T-helper 2 cell treated with Interferon-gamma antibody and Interleukin-4, amounts not matched to agents 5 μg/mL and 100 μg/mL, for 36 hours (primary cell): ENCODE data around the gene NPSR1.
"Not testable (repeated sequence)": the region's sequence is repeated elsewhere in the genome, so short reads cannot be mapped to it uniquely, and the experiment has no call there.

Experiments
- DNase-seq: peaks from one replicate; pipeline ENCODE4 v3.0.0; 2021; ENCODE audit warnings: low spot score
- H3K27ac Mint-ChIP-seq: one replicate; pipeline ENCODE4 v1.8.0; 2021; ENCODE audit warnings: mild to moderate bottlenecking, mixed read lengths
- H3K27me3 Mint-ChIP-seq: one replicate; pipeline ENCODE4 v1.8.0; 2021; ENCODE audit warnings: low read depth, mixed read lengths
- H3K36me3 Mint-ChIP-seq: one replicate; pipeline ENCODE4 v1.8.0; 2021; ENCODE audit warnings: low read depth, mixed read lengths
- H3K4me1 Mint-ChIP-seq: one replicate; pipeline ENCODE4 v1.8.0; 2021; ENCODE audit warnings: low read depth, mixed read lengths
- H3K4me3 Mint-ChIP-seq: one replicate; pipeline ENCODE4 v1.8.0; 2022; ENCODE audit warnings: mild to moderate bottlenecking, moderate library complexity, mixed read lengths
- H3K9me3 Mint-ChIP-seq: one replicate; pipeline ENCODE4 v1.8.0; 2021; ENCODE audit warnings: mixed read lengths

The NPSR1 gene, protein sequence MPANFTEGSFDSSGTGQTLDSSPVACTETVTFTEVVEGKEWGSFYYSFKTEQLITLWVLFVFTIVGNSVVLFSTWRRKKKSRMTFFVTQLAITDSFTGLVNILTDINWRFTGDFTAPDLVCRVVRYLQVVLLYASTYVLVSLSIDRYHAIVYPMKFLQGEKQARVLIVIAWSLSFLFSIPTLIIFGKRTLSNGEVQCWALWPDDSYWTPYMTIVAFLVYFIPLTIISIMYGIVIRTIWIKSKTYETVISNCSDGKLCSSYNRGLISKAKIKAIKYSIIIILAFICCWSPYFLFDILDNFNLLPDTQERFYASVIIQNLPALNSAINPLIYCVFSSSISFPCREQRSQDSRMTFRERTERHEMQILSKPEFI

DNA sequence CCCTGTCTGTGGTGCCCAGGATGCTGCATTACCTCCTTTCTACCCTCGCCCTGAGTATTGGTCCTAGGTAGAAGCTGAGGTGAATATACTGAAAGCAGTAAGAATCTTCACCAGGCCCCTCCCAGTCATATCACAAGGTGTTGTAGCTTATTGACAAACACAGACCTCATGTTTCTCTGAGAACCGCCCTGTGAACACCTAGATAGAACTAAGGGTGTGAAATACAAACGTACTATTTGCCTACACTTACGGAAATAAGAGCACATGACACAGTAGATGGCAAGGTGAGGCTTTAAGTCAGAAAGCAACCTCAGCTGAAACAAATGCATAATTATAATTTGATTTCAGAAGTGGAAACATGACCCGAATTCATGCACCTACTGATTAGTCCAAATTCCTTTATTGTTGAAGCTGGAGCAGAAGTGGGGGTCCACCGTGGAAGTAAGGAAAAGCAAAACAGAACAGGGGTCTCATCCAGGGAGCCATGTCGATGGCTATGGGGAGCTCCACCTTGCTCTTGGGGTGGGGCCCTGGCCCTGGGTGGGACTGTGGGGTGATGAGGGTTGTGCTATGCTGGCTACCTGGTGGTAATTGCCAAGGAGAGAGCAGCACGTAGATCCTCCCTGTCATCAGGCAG, at the start of gene NPSR1:
NPSR1 (plus strand) TSS at position 587 of the 637 bp plus-strand sequence. CDS start 195 bp downstream, outside the sequence.
- Mint-ChIP-seq H3K4me1 (no peaks in the 10 kb centered on the region), H3K27me3 (no peaks in the 10 kb centered on the region), H3K27ac (no peak within 1 kb of the TSS), H3K36me3 (no peaks in the 10 kb centered on the region), H3K9me3 (no peaks in the 10 kb centered on the region), H3K4me3 (no peak within 1 kb of the TSS)
- no peak for DNase-seq

DNA sequence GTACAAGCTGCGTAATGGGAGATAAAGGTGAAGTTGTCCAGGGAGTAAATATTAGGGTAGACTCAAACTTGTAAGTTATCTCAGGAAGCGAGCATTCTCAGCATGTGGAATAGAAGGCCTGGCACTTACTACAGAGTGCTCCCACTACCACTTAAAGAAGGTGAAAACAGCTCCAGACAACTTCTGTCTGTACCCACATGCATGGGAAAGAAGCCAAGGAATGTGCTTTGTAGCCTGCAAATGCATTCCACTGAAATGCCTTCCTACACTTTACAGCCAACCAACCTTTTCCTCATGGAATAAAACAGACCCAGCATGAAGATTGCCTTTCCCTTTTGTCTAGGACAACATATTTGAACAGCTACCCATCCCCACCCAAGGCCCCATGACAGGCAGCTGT, 45.4 kb upstream of the NPSR1 start:
- no peaks in the 10 kb centered on the region for H3K36me3 Mint-ChIP-seq
- no peaks in the 10 kb centered on the region for H3K9me3 Mint-ChIP-seq
- H3K4me1 Mint-ChIP-seq, result no peaks in the 10 kb centered on the region
- H3K27me3 Mint-ChIP-seq, result no peaks in the 10 kb centered on the region
- DNase-seq, result no peak
- H3K27ac Mint-ChIP-seq, result no peak overlapping the region
- no peak overlapping the region for H3K4me3 Mint-ChIP-seq

DNA sequence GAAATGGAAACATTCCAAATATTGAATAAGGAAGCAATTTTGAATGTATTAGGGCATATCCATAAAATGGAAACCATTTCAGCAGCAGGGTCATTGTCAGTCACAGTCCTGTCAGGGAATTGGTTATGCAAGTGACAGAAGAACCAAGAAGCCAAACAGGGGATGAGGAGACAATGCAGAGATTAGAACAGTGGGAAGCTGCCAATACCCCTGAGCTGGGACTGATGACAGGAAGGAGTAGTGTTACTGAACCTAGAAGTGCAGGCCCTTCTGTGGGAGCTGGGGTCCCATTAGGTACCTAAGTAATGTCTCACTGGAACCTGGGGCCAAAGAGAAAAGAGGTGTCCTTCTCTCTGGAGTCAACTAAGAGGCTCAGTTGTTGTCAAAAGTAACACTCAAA, 37.6 kb upstream of the NPSR1 start:
- no peaks in the 10 kb centered on the region for H3K36me3 Mint-ChIP-seq
- H3K27ac Mint-ChIP-seq, result no peak overlapping the region
- DNase-seq, result no peak
- H3K27me3 Mint-ChIP-seq, result no peaks in the 10 kb centered on the region
- H3K4me3 Mint-ChIP-seq, result no peak overlapping the region
- no peaks in the 10 kb centered on the region for H3K9me3 Mint-ChIP-seq
- H3K4me1 Mint-ChIP-seq, result no peaks in the 10 kb centered on the region

DNA sequence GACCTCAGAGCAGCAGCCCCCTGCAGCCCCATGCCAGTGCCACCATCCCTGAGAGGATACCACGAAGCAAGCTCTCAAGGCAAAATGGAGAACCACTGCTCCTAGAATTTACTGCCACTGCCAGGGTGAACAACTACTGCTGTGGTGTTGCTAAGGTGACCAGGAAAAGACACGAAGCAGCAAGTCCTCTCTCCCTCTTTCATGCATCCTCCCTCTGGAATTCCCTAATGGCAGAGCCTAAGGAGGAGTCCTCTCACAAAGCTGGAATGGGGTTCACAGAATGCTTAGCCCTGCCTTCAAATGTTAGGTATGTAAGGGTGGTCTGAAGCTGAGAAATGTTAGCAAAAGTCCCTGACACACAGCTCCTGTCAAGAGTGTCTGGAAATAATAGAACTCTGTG, 35.8 kb upstream of the NPSR1 start:
- no peak overlapping the region for H3K4me3 Mint-ChIP-seq
- H3K36me3 Mint-ChIP-seq, result no peaks in the 10 kb centered on the region
- H3K27me3 Mint-ChIP-seq, result no peaks in the 10 kb centered on the region
- H3K9me3 Mint-ChIP-seq, result no peaks in the 10 kb centered on the region
- H3K27ac Mint-ChIP-seq, result no peak overlapping the region
- no peak for DNase-seq
- no peaks in the 10 kb centered on the region for H3K4me1 Mint-ChIP-seq

DNA sequence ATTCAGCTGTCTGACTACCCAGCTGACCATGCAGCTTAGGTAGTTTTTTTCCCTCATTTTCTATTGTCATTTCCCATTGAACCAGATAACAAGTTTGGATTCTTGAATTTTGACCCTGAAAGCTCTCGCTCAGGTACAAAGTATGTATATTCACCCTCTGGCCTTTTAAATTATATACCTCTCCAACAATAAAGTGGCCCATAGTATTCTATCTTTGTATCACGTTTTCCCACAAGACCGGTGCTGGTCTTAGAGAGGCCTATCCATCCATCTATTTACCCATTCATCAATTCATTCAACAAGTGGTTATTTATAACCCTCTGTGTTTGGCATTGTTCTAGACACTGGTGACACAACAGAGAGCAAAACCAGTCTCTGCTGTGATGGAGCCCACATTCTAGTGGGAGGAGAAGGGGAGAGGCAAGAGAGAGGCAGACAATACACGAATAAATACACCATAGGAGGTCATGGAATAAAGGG, 35.2 kb upstream of the NPSR1 start:
- no peaks in the 10 kb centered on the region for H3K4me1 Mint-ChIP-seq
- no peaks in the 10 kb centered on the region for H3K36me3 Mint-ChIP-seq
- H3K9me3 Mint-ChIP-seq, result no peaks in the 10 kb centered on the region
- DNase-seq, result no peak
- no peak overlapping the region for H3K27ac Mint-ChIP-seq
- no peaks in the 10 kb centered on the region for H3K27me3 Mint-ChIP-seq
- H3K4me3 Mint-ChIP-seq, result no peak overlapping the region

DNA sequence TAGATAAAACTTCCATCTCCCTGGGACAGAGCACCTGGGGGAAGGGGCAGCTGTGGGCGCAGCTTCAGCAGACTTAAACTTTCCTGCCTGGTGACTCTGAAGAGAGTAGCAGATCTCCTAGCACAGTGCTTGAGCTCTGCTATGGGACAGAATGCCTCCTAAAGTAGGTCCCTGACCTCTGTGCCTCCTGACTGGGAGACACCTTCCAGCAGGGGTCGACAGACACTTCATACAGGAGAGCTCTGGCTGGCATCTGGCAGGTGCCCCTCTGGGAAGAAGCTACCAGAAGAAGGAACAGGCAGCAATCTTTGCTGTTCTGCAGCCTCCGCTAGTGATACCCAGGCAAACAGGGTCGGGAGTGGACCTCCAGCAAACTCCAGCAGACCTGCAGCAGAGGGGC, 29.4 kb upstream of the NPSR1 start:
- not testable (repeated sequence) for H3K27me3 Mint-ChIP-seq, H3K36me3 Mint-ChIP-seq, H3K4me3 Mint-ChIP-seq, H3K4me1 Mint-ChIP-seq, H3K27ac Mint-ChIP-seq, DNase-seq, H3K9me3 Mint-ChIP-seq

DNA sequence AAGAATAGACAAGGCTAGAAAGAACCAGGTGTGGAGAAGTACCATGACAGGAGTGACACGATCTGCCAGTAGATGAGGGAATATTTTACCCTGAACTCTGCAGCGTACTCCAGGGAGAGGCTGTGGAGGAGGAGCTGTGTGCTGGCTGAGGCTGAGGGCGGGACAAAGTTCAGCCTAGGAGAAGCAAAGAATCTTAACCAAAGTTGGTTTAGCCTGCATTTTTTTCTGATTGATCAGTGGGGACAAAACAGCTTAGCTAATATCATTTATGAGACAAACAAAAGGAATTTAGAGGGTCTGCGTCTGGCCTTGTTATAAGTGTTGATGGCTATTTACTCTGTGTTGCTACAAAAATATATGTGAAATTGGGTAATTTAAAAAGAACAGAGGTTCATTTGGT, 5.2 kb upstream of the NPSR1 start:
- Mint-ChIP-seq H3K27me3 (no peaks in the 10 kb centered on the region), H3K9me3 (no peaks in the 10 kb centered on the region), H3K36me3 (no peaks in the 10 kb centered on the region), H3K4me1 (no peaks in the 10 kb centered on the region), H3K27ac (no peak overlapping the region), H3K4me3 (no peak overlapping the region)
- DNase-seq, result no peak

DNA sequence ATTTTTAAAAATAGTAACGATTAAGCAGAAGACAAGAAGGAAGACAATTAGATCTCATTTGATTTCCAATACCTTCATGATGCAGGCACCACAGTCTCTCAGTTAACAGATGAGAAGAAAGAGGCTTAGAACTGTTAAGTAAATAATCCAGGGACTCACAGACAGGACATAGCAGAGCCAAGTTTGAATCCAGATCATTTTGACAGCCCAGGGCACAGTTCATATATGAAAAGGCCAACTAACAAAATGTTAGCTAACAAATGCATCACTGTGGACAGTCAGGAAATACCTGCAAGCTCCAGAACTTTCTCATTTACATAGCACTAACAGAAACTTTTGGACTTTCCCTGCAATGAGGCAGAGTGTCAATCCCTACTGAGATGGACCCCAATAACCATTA, 4.2 kb upstream of the NPSR1 start:
- no peaks in the 10 kb centered on the region for H3K9me3 Mint-ChIP-seq
- H3K36me3 Mint-ChIP-seq, result no peaks in the 10 kb centered on the region
- no peak overlapping the region for H3K27ac Mint-ChIP-seq
- DNase-seq, result no peak
- no peaks in the 10 kb centered on the region for H3K4me1 Mint-ChIP-seq
- H3K27me3 Mint-ChIP-seq, result no peaks in the 10 kb centered on the region
- no peak overlapping the region for H3K4me3 Mint-ChIP-seq

DNA sequence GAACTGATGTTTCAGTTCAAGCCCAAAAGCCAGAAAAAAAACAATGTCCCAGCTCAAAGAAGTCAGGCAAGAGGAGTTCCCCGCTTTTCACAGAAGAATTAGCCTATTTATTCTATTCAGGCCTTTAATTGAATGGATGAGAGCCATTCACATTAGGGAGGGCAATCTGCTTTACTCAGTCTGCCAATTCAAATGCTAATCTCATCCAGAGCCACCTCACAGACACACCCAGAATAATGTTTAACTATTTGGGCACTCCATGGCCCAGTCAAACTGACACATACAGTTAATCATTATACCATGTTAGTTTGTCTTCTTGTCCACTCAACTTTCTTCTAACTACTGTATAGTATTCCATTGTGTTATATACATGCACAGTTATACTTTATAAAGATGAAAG, 2.6 kb upstream of the NPSR1 start:
- H3K36me3 Mint-ChIP-seq, result no peaks in the 10 kb centered on the region
- no peaks in the 10 kb centered on the region for H3K4me1 Mint-ChIP-seq
- no peaks in the 10 kb centered on the region for H3K9me3 Mint-ChIP-seq

DNA sequence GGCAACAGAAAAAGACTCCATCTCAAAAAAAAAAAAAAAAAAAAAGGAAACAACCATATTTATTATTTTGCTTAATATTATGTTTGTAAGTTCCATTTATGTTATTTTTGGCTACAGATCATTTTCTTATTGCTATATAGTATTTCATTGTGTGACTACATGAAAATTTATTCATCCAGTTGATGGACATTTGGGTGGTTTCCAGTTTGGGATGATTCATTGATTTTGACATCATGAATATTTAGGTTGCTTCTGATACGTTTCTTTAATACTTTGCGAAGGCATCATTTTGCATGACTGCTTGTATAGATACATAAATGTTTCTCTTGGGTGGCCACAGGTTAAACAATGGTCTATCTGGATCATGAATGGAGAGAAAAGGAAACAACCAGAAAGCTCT, 2.0 kb upstream of the NPSR1 start:
- H3K4me3 Mint-ChIP-seq, result no peak overlapping the region
- H3K4me1 Mint-ChIP-seq, result no peaks in the 10 kb centered on the region
- H3K9me3 Mint-ChIP-seq, result no peaks in the 10 kb centered on the region
- no peak overlapping the region for H3K27ac Mint-ChIP-seq
- DNase-seq, result no peak
- H3K36me3 Mint-ChIP-seq, result no peaks in the 10 kb centered on the region
- H3K27me3 Mint-ChIP-seq, result no peaks in the 10 kb centered on the region

More for the DNA sequence above, 2.6 kb upstream of the NPSR1 start:
- no peaks in the 10 kb centered on the region for H3K27me3 Mint-ChIP-seq
- H3K4me3 Mint-ChIP-seq, result no peak overlapping the region
- DNase-seq, result no peak
- H3K27ac Mint-ChIP-seq, result no peak overlapping the region

DNA sequence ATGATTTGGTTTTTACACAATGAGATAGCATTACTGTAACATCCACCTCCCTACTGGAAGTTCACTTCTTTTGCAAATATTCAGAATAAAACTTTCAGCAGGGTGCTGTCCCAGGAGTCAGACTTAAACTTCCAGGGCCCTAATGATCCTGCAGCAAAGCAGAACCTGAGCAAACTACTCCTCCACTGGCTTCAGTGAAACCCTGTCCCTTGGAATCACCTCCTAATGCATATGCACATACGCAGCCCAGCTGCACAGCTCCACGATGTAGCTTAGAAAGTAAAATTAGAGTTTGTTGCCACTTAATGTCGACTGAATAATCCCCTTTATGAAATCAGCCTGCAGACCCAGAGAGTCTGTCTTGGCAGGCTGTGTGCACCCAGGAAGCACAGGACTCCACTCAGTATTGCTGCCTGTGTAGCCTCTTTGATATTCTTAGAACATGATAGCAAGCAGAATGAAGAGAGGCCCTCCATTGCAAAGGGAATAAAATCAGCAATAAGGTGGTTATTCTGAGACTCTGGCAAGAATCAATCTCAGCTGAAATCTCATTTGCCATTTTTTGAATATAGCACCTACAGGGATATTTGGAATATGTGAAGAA, 1.6 kb downstream of the NPSR1 start:
- Mint-ChIP-seq H3K27ac (no peak overlapping the region), H3K9me3 (no peaks in the 10 kb centered on the region), H3K36me3 (no peaks in the 10 kb centered on the region), H3K27me3 (no peaks in the 10 kb centered on the region), H3K4me3 (no peak overlapping the region), H3K4me1 (no peaks in the 10 kb centered on the region)
- no peak for DNase-seq

DNA sequence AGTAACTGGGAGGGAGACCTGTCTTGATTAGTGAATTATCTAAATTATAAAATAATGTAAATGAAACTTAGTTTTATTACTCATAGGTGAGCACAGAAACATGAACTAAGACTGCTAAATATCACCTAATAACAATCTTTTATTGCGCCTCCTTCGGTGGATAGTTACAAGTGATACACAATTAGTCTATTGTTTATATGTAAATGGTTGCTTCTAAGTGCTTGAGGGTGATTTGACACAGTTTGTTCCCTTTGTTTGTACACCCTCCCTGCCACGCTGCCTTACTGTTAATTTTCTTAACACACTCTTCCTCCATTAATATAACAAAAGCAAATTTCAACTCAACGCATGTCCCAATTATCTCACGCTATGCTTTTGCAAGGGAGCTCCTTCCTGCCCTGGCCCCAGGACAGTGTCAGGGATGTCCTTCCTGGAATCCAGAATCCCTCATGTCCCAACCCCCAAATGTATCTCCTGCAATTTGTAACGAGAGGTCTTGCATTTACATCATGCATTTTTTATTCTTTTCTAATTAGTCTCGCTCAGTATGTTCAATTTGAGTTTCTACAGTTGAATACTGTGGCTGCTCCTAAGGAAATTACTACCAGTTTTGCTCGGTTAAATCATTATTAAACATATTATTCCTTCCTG, 4.2 kb downstream of the NPSR1 start:
- H3K36me3 Mint-ChIP-seq, result no peaks in the 10 kb centered on the region
- no peaks in the 10 kb centered on the region for H3K27me3 Mint-ChIP-seq
- H3K4me3 Mint-ChIP-seq, result no peak overlapping the region
- H3K9me3 Mint-ChIP-seq, result no peaks in the 10 kb centered on the region
- H3K27ac Mint-ChIP-seq, result no peak overlapping the region
- DNase-seq, result no peak
- H3K4me1 Mint-ChIP-seq, result no peaks in the 10 kb centered on the region

DNA sequence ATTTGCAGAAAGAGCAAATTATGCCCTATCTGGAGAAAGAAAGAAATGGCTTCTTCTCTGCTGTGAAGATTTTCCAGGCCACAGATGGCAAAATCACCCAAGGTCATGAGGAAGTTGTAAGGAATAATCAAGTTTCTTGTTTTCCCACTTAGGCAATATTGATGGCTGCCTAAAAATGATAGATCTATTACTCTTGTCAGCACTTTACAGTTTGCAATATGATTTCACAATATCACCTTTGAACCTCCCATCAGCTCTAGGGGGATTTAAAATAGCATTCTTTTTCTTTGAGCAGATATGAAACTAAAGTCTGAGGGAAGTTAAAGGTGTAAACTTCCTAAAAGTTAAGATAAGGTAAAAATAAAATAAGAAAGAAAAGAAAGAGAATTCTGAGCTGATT, 6.7 kb downstream of the NPSR1 start:
- Mint-ChIP-seq H3K36me3 (no peaks in the 10 kb centered on the region), H3K27ac (no peak overlapping the region), H3K27me3 (no peaks in the 10 kb centered on the region), H3K4me1 (no peaks in the 10 kb centered on the region), H3K9me3 (no peaks in the 10 kb centered on the region), H3K4me3 (no peak overlapping the region)
- no peak for DNase-seq

DNA sequence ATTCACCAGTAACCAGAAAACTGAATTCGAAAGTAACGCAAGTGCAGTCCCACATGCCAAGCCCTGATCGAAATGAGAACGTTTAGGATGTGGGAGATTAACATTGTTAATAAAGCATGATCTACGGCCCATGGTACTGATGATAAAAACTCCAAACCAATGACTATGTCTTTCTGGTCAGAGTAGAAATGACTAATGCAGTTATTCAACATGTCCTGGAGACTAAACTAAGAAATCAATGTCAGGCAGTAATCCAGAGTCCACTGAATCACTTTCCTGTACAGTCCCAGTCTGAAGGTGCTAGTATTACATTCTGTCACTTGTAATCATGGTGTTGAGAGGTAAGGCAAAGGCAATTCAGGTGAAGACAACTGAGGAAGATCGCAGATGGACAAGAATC, 14.4 kb downstream of the NPSR1 start:
- no peak for DNase-seq
- no peaks in the 10 kb centered on the region for H3K4me1 Mint-ChIP-seq
- no peak overlapping the region for H3K27ac Mint-ChIP-seq
- no peak overlapping the region for H3K4me3 Mint-ChIP-seq
- H3K36me3 Mint-ChIP-seq, result no peaks in the 10 kb centered on the region
- no peaks in the 10 kb centered on the region for H3K27me3 Mint-ChIP-seq
- no peaks in the 10 kb centered on the region for H3K9me3 Mint-ChIP-seq
